HG03108 (cell line): ENCODE results near the gene PLPP4.
A peak's percentile ranks its signal among the peaks of the same experiment; 100 is the strongest.

Experiments
- ATAC-seq: cut with Tn5 transposase; IDR thresholded peaks from one replicate; pipeline ENCODE4 v1.9.1; 2021; ENCODE audit warnings: moderate library complexity; ENCODE audit not compliant: unreplicated experiment

PLPP4 gene

DNA sequence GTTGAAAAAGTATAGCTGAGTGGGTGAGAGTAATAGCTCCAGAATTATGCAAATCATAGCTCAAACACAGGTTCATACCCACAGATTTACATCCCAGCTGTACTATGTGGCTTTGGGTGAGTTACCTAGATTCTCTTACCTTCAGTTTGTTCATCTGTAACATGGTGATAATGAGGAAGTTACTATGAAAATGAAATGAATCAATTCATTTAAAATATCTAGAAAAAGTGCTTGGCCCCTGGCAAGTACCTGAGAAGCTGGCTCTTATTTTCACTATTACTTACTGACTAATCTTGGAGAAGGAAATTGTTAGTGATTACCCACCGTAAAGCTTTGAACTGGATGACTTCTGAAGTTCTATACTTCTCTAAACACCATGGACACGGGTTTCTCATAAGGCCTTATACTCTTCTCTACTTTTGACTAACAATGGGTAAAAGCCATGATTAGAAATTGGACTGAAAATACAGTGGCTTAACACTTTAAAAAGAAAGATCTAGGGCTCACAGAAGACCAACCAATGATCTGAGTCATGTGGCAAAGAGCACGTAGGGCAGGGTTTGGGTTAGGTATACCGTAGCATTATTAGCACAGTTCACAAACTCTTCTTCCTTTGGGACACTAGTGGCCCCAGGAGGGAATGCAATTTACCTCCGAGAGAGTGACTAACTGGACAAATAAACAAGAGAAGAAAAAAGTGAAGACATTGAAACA is 149.2 kb downstream of the PLPP4 start:
- ATAC-seq: peak; percentile 61

DNA sequence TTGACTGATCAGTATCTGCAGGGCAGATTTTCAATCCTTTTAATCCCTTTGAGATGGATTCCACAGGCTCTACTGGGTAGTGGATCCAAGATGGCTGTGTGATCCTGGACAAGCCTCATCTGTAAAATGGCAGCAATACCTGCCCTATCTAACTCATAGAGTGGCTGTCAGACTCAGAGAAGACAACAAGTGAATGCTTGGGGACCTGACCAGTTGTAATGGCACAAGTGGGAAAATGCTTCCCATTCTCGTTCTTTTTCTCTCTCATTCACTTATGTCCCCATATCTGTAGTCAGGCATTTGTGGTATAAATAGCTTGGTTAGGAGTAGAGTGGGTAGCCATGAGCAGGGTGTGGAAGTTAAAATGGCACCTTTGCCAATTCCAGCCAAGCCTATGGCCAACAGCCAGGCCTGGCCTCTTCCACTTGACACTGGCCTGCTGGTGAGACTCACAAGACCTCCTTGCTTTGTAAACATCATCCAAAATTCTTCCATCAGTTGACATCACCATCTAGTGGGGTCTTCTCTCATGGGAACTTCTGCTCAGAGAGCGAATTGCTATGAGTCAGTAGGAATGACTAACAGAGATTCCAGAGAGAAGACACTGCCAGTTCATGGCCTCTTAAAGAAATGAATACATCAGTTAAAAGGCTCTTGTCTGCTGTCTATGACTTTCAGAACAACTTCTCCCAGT is 150.1 kb downstream of the PLPP4 start:
- ATAC-seq: no peak

DNA sequence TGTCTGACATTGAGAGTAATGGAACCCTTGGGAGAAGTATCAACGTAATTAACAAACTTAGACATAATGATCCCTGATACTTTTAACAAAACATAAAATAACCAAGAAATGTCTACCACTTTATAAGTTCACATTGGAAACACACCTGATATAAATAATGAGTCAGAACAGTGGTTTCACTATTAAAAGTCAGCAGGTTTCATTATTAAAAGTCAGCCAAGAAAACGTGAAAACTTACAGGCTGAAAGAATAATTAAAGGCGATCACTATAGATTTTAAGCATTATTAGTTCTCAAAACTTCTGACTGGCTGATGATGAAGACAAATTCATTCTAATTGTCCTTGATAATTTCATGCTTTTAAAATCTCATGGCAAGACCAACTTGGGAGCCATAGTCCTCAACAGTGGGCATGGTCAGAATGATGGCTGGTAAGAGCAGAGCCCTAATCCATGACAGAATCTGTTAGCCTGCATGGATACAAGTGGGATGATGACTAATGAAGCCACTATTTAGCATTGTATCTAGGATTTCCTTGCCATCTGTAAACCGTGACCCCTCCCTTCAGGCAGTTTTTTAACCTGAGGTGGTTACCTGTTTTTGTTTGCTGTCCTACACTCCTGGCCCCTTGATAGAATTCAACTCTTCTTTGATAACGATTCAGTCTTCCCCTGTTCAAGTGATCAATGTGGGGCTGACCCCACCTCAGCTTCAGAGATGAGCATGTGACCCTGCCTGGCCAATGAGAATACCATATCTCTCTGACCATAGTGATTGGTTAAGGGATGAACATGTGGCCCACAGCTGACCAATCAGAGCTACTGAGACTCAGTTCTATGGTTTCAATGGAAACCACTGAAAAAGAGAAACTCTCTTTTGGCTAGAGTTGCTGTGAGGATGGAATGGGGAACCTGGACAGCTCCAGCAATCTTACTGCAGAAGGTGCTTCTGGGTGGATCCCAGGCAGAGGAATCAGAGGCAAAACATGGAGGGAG is 151.0 kb downstream of the PLPP4 start:
- no peak for ATAC-seq

DNA sequence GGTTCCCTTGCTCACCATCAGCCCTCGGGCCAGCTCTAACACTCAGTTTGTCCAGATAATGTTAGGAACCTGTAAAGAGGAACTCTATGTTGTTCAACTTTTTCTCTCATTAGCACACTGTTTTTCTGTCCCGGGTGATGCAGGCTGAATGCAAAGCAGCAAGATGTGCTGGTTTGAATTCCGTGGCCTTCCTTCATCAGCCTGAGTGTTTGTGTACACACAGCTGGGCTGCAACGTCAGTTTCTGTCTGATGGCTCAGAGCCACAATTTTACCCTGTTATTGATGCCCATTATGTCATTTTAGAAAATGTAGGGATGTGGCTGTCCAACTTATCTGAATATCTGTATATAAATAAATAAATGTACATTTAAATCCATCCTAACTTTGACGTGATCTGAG is 152.0 kb downstream of the PLPP4 start:
- ATAC-seq: no peak

DNA sequence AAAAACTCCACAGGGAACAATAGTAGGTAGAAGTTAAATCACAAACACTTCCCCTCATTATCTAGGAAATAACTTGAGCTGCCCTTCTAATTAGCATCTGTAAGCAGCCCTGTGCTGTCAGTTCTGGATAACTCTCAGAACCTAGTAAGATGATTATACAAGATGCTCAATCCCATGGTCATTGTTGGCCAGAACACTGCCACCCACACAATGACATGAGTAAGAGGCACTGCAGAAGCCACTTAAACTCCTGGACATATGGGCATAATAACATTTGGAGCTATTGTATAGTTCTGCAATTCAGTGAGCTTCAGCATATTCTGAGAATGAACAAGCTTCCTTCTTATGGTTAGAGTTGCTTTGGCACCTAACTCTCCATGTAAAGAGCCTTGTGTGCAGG is 153.8 kb downstream of the PLPP4 start:
- ATAC-seq: no peak

DNA sequence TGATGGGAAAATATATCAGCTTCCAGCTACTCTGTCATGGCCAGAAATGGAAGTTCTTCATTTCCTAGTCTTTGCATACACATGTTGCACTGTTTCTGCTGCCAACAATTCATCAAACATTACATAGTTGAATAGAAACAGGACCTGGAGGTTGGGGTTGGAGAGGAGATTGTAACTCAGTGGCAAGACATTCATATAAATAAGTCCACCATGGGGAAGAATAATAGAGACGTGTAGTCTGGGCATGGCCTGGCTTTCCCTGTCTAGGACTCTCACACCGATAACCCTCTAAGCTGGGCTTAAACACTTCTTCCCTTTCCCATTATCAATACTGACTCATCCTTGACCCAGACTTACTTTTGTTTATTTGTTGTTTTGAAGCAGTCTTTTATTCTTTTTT is 155.7 kb downstream of the PLPP4 start:
- no peak for ATAC-seq

DNA sequence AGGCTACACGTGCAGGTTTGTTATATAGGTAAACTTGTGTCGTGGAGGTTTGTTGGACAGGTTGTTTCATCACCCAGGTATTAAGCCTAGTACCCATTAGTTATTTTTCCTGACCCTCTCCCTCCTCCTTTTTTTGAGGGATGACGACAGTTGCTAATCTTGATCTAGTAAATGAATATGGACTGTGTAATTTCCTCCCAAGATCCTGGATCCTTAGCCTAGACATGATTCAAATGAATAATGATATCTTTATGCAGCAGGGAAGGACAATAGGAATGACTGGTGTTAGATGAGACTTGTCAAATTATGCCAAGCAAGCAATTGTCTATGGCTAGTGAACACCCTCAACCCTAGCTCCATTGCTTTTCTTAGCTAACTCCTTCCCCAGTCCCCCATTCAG is 156.2 kb downstream of the PLPP4 start:
- no peak for ATAC-seq

DNA sequence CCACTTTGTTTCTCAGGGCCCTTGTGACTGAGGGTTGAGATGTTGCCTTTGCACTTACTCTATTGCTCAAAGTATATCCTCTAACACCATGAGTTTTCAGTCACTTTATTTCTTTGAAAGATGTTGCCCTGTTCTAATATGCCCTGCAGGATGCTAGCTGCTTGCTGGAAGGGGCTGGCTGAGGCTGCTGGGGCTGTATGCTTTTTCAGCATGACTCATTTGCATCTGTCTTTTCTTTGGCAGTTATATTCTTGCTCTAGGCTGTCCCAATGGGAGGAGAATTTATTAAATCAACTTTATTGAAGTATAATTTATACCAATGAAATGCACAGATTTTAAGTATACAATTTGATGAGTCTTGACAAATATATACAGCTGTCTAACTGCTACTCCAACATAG is 157.7 kb downstream of the PLPP4 start:
- ATAC-seq: no peak

DNA sequence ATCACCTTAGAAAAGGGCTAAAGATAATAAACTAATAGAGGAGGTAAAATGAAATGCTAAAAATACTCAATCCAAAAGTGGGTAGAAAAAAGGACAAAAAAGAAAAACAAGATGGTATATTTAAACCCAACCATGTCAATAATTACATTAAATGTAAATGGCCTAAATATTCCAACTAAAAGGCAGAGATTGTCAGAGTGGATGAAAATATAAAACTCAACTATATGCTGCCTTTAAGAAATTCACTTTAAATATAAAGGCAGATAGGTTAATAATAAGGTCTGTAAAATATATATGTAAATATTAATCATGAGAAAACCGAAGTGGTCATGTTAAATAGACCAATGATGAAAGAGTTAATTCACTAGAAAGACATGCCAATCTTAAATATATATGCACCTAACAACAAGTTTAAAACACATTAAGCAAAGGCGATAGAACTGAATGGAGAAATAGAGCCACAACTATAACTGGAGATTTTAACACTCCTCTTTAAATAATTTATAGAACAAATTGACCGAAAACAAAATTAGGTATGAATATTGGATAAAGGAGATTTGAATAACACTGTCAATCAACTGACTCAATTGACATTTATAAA is 159.4 kb downstream of the PLPP4 start:
- ATAC-seq: no peak

DNA sequence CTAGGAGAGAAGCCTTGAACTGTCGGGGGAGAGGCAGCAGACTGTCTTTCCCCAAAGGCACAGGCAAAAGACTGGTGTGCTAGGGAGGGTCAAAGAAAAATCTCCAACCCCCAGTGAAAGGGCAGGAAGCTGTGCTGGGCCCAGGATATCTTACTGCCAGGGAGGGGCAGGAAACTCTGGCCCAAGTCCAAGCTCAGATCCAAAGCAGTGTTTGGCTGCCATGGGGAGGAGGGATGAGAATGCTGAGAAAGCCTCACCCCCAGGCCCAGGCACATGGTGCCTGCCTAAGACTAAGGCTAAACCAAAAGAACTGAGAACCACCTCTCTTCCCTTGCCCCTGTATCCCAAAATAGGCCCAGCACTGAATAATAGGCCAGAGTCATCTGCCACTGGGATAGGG is 171.2 kb downstream of the PLPP4 start:
- ATAC-seq: no peak

DNA sequence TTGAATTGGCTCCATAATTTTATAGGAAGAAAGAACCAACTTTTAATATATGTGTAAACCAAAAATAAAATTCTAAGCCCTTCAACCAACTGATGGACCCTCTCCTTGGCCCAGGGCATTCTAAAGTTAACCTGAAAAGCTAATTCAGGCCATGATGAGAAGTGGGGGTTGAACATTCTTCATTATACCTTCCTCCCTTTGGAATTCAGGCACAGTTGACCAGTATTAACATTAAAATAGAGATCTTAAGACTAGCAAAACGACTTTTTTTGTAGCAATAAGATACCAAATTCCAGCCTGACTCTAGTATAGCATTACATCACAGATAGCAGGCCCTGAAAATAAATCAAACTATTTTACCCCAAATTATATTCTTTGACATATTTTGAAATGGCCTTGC is 173.2 kb downstream of the PLPP4 start:
- no peak for ATAC-seq

DNA sequence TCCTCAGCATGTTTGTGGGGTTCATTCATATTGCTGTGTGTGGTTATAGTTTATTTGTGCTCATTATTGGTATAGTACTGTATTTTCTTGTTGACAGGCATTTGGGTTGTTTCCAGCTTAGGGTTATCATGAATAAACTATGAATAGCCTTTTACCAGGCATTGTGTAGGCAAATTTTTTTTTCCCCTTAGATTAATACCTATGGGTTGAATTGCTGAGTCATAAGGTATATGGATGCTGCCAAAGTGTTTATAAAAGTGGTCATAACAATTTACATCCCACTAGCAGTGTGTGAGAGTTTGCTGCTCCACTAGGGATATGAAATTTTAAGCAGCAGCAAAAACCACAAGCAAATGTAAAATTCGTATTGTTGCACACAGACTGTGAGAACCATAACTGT is 175.0 kb downstream of the PLPP4 start:
- ATAC-seq: no peak

DNA sequence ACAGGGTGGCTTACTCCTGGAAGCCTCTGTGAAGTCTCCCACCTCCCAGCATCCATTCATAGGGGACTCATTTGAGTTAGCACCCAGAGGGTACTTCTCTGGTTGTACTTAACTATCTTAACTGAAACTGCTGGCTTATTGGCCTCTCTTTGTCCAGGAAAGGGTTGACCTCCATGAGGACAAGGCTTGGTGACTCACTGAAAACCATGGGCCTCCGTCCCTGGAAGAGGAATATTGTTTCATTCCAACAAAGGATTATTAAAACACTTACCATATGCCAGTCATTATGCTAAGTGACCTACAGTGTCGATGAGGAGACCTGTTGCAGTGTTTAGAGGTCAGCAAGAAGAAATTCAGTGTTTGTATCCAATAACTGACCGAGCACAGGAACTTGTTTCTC is 175.9 kb downstream of the PLPP4 start:
- no peak for ATAC-seq

DNA sequence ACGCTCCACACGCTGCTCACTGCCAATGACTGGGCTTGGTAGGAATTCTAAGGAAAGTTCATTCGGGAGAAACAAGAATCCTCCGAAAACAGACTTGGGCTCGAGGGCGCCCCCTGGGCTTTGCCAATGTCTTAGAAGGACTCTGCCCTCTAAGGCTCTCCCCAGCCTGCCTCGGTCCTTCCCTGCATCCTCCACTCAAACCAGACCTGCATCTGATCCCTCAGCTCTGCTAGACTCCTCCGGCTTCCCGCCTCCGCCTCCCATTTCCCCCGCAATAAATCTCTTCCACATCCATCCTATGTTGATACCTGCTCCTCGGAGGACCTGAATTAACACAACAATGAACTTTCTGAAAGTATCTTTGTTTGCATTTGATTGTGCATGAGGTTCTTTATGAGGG is 177.6 kb downstream of the PLPP4 start:
- no peak for ATAC-seq
